GM18858 (cell line): Measurements from ENCODE around the gene COX7A2.

Experiments
- ATAC-seq: cut with Tn5 transposase; IDR thresholded peaks from one replicate; pipeline ENCODE4 v1.9.1; 2021; ENCODE audit not compliant: unreplicated experiment

The COX7A2 gene

GRCh38 chr6:75201901-75202672 lies 41.5 kb downstream of the COX7A2 start:
- ATAC-seq, result no peak

GRCh38 chr6:75201021-75201420 lies 42.6 kb downstream of the COX7A2 start:
- ATAC-seq, result no peak

GRCh38 chr6:75199889-75200288 lies 43.7 kb downstream of the COX7A2 start:
- ATAC-seq, result no peak

GRCh38 chr6:75196081-75196687 lies 47.4 kb downstream of the COX7A2 start:
- no peak for ATAC-seq

- no peak for ATAC-seq
Measured at GRCh38 chr6:75188221-75188925, 55.2 kb downstream of the COX7A2 start.
